Cardiac muscle cell (in vitro differentiated cells and primary cell): ENCODE data around the gene SHLD1. TPM values are rescaled to one million over a fixed set of nuclear protein-coding genes. Genes with fewer than 3 reads are reported as not detected.

Source experiments
- DNase-seq, 2 donors: peaks; one replicate each; pipeline versions ENCODE4 v3.0.0 to v3.0.0-alpha.2; 2010 to 2017; ENCODE audit warnings: low read depth in 1 of 2, low spot score in 1 of 2
- H3K27ac ChIP-seq: fragments of 200-600 bp; sonication (generic); 2 replicates; pipeline ENCODE4 v1.5.1; 2016
- H3K27me3 ChIP-seq: fragments of 200-600 bp; sonication (generic); 2 replicates; pipeline ENCODE4 v1.6.0; 2016; ENCODE audit warnings: control low read depth
- H3K36me3 ChIP-seq: fragments of 200-600 bp; sonication (generic); 2 replicates; pipeline ENCODE4 v1.5.1; 2016; ENCODE audit warnings: control low read depth
- H3K4me1 ChIP-seq: fragments of 200-600 bp; sonication (generic); 2 replicates; pipeline ENCODE4 v1.8.1; 2017; ENCODE audit warnings: low read depth, mild to moderate bottlenecking, mixed run types
- H3K4me3 ChIP-seq: fragments of 200-600 bp; sonication (generic); 2 replicates; pipeline ENCODE4 v1.5.1; 2016; ENCODE audit warnings: mild to moderate bottlenecking
- H3K9me3 ChIP-seq: fragments of 200-600 bp; sonication (generic); 2 replicates; pipeline ENCODE4 v1.5.1; 2017; ENCODE audit warnings: low read depth, mild to moderate bottlenecking, control low read depth
- CTCF ChIP-seq: IDR thresholded peaks from 2 replicates; pipeline ENCODE4 v1.5.1; 2012; ENCODE audit warnings: low read depth, mild to moderate bottlenecking, low read length
- polyA plus RNA-seq: library from polyadenylated mRNA; unstranded; fragments of >200 nt; fragmentation: Nextera tagmentation; extraction: Ambion mirVana; gene quantifications from 2 replicates; pipeline ENCODE4 v1.2.1, GENCODE V29; 2016
- total RNA-seq: library from RNA; depleted of rRNA; stranded (reverse); fragments of >200 nt; gene quantifications from 2 replicates; pipeline ENCODE4 v1.2.3, GENCODE V29; 2016

SHLD1 gene
- total and polyA plus RNA-seq, 2 experiments from 2014 or later = 3.4 to 10.9 TPM

- DNase-seq = peak in 1 of 2 donors; percentile 74
- Histone ChIP-seq H3K9me3 (no peaks in the 10 kb centered on the region), H3K4me3 (no peak overlapping the region), H3K4me1 (no peaks in the 10 kb centered on the region), H3K36me3 (no peaks in the 10 kb centered on the region), H3K27ac (no peak overlapping the region), H3K27me3 (no peaks in the 10 kb centered on the region)
- TF ChIP-seq CTCF = no peak
These were observed 35.8 kb upstream of the SHLD1 start for GRCh38 chr20:5714261-5715041.

- no peaks in the 10 kb centered on the region for H3K9me3 ChIP-seq
- H3K36me3 ChIP-seq = no peaks in the 10 kb centered on the region
- no peak overlapping the region for H3K4me3 ChIP-seq
- TF ChIP-seq CTCF = no peak
- no peaks in the 10 kb centered on the region for H3K27me3 ChIP-seq
- DNase-seq = no peak
- H3K27ac ChIP-seq = no peak overlapping the region
- no peaks in the 10 kb centered on the region for H3K4me1 ChIP-seq
These were observed 34.9 kb upstream of the SHLD1 start for GRCh38 chr20:5715071-5715841.

GRCh38 chr20:5716953-5717352 lies 33.2 kb upstream of the SHLD1 start:
- Histone ChIP-seq H3K9me3 (no peaks in the 10 kb centered on the region), H3K36me3 (no peaks in the 10 kb centered on the region), H3K27me3 (no peaks in the 10 kb centered on the region), H3K4me3 (no peak overlapping the region), H3K4me1 (no peaks in the 10 kb centered on the region), H3K27ac (no peak overlapping the region)
- DNase-seq = no peak
- TF ChIP-seq CTCF = no peak

GRCh38 chr20:5718896-5719595 lies 31.2 kb upstream of the SHLD1 start:
- TF ChIP-seq CTCF = no peak
- H3K4me3 ChIP-seq = no peak overlapping the region
- no peak for DNase-seq

GRCh38 chr20:5719861-5720403 lies 30.3 kb upstream of the SHLD1 start:
- peak in 1 of 2 donors; percentile 59 for DNase-seq
- H3K4me3 ChIP-seq = no peak overlapping the region
- H3K4me1 ChIP-seq = no peaks in the 10 kb centered on the region
- H3K27me3 ChIP-seq = no peaks in the 10 kb centered on the region
- H3K9me3 ChIP-seq = no peaks in the 10 kb centered on the region
- no peak for TF ChIP-seq CTCF
- H3K27ac ChIP-seq = no peak overlapping the region
- no peaks in the 10 kb centered on the region for H3K36me3 ChIP-seq

More at GRCh38 chr20:5718896-5719595, 31.2 kb upstream of the SHLD1 start:
- Histone ChIP-seq H3K9me3 (no peaks in the 10 kb centered on the region), H3K36me3 (no peaks in the 10 kb centered on the region), H3K27me3 (no peaks in the 10 kb centered on the region), H3K27ac (no peak overlapping the region), H3K4me1 (no peaks in the 10 kb centered on the region)
